COLO668 (cell line): Measurements from ENCODE around the gene NOX1.

Experiments
- DNase-seq: peaks from one replicate; lab custom pipeline; 2025; ENCODE audit not compliant: unreplicated experiment; lab: John Stamatoyannopoulos, UW

The NOX1 gene

GRCh38 chrX:100874325-100874724 lies at the start of gene NOX1:
TSS of gene NOX1 (minus strand) at chrX:100874359. CDS start at chrX:100874139, 220 bp downstream.
- no peak for DNase-seq

- DNase-seq = no peak
These were observed 41.4 kb upstream of the NOX1 start for GRCh38 chrX:100915562-100915961.

- no peak for DNase-seq
These were observed 39.0 kb upstream of the NOX1 start for GRCh38 chrX:100913111-100913510.

- no peak for DNase-seq
These were observed 37.6 kb upstream of the NOX1 start for GRCh38 chrX:100911731-100912130.

GRCh38 chrX:100905620-100906019 lies 31.5 kb upstream of the NOX1 start:
- no peak for DNase-seq

- DNase-seq = no peak
These were observed 30.3 kb upstream of the NOX1 start for GRCh38 chrX:100904433-100904832.

GRCh38 chrX:100895365-100896075 lies 21.4 kb upstream of the NOX1 start:
- no peak for DNase-seq

GRCh38 chrX:100883654-100884053 lies 9.5 kb upstream of the NOX1 start:
- DNase-seq = no peak

- DNase-seq = no peak
These were observed 6.2 kb upstream of the NOX1 start for GRCh38 chrX:100880368-100880767.

- no peak for DNase-seq
These were observed 2.3 kb downstream of the NOX1 start for GRCh38 chrX:100871594-100872560.

GRCh38 chrX:100870527-100870926 lies 3.6 kb downstream of the NOX1 start:
- DNase-seq = no peak

GRCh38 chrX:100868273-100868672 lies 5.9 kb downstream of the NOX1 start:
- DNase-seq = no peak

GRCh38 chrX:100864657-100865391 lies 9.3 kb downstream of the NOX1 start:
- no peak for DNase-seq

GRCh38 chrX:100863326-100863864 lies 10.8 kb downstream of the NOX1 start:
- DNase-seq = no peak

- no peak for DNase-seq
These were observed 21.3 kb downstream of the NOX1 start for GRCh38 chrX:100852810-100853209.

GRCh38 chrX:100850317-100850716 lies 23.8 kb downstream of the NOX1 start:
- DNase-seq = no peak

GRCh38 chrX:100831219-100831946 lies 42.8 kb downstream of the NOX1 start:
- DNase-seq = no peak

- DNase-seq = no peak
These were observed 43.6 kb downstream of the NOX1 start for GRCh38 chrX:100830547-100830946.

GRCh38 chrX:100830143-100830542 lies 44.0 kb downstream of the NOX1 start:
- no peak for DNase-seq

- no peak for DNase-seq
These were observed 44.4 kb downstream of the NOX1 start for GRCh38 chrX:100829730-100830129.
